ENCODE results near the gene VAV2.

GRCh38 chr9:134040781-134041648 lies 48.9 kb upstream of the VAV2 start:
- no peak for TF ChIP-seq CTCF (conservative IDR thresholded peaks at IDR 0.05; ENCODE audit: low read depth in 2 of 2)
- no peak for TF ChIP-seq EZH2phosphoT487 (IDR thresholded peaks at IDR 0.05; ENCODE audit: unreplicated experiment)
- TF ChIP-seq POLR2AphosphoS5 (IDR thresholded peaks at IDR 0.05; ENCODE audit: low read depth) = no peak
- no peak for TF ChIP-seq CREB1 (CRISPR knock-in tag; IDR thresholded peaks at IDR 0.05; ENCODE audit: low read depth)
- no peak for TF ChIP-seq EZH2 (IDR thresholded peaks at IDR 0.05; ENCODE audit: low read depth, unreplicated experiment)

All from GM23338 (cell line).